Ishikawa (cell line): Measurements from ENCODE around the gene PITX3.

Source experiments
- CEBPB ChIP-seq: IDR thresholded peaks from 2 replicates; pipeline ENCODE4 v1.6.1; 2012
- EP300 ChIP-seq: IDR thresholded peaks from 2 replicates; pipeline ENCODE4 v1.6.1; 2012; ENCODE audit warnings: borderline replicate concordance
- RAD21 ChIP-seq: IDR thresholded peaks from 2 replicates; pipeline ENCODE4 v1.6.1; 2012; ENCODE audit warnings: low read depth
- YY1 ChIP-seq: IDR thresholded peaks from 2 replicates; pipeline ENCODE4 v1.6.1; 2012; ENCODE audit warnings: low read depth

GRCh38 chr10:102266670-102267069 lies 25.4 kb upstream of the PITX3 start:
- TF ChIP-seq YY1 (no peak), EP300 (no peak), RAD21 (no peak), CEBPB (no peak)
